ENCODE results near the gene B3GALT6.
"Not testable (repeated sequence)": the region's sequence is repeated elsewhere in the genome, so short reads cannot be mapped to it uniquely, and the experiment has no call there.

Gene B3GALT6

GRCh38 chr1:1189111-1189510, 42.9 kb upstream of the B3GALT6 start:
- TF ChIP-seq, protein P1, sequence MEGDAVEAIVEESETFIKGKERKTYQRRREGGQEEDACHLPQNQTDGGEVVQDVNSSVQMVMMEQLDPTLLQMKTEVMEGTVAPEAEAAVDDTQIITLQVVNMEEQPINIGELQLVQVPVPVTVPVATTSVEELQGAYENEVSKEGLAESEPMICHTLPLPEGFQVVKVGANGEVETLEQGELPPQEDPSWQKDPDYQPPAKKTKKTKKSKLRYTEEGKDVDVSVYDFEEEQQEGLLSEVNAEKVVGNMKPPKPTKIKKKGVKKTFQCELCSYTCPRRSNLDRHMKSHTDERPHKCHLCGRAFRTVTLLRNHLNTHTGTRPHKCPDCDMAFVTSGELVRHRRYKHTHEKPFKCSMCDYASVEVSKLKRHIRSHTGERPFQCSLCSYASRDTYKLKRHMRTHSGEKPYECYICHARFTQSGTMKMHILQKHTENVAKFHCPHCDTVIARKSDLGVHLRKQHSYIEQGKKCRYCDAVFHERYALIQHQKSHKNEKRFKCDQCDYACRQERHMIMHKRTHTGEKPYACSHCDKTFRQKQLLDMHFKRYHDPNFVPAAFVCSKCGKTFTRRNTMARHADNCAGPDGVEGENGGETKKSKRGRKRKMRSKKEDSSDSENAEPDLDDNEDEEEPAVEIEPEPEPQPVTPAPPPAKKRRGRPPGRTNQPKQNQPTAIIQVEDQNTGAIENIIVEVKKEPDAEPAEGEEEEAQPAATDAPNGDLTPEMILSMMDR (conservative IDR thresholded peaks at IDR 0.05; ENCODE audit: low read depth, low read length): no peak
- DNase-seq (ENCODE audit: low read depth): no peak
- no peak overlapping the region for H3K4me3 ChIP-seq (ENCODE audit: low read length)

DNA sequence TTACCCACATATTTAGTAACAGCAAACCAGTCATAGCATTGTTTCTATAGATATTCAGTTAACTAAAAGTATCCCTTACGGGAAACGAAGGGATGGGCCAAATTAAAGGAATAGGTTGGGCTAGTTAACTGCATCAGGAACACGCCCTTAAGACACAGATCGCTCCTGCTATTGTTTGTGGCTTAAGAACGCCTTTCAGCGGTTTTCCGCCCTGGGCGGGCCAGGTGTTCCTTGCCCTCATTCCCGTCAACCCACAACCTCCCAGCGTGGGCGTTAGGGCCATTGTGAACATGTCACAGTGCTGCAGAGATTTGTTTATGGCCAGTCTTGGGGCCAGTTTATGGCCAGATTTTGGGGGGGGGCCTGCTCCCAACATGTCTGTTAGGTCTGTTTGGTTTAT, 40.3 kb upstream of the B3GALT6 start:
- no peak overlapping the region for H3K4me3 ChIP-seq (ENCODE audit: low read length)
- no peak for DNase-seq (ENCODE audit: low read depth)
- TF ChIP-seq, protein P1 (conservative IDR thresholded peaks at IDR 0.05; ENCODE audit: low read depth, low read length): no peak

- H3K4me3 ChIP-seq (ENCODE audit: low read length): no peak overlapping the region
- TF ChIP-seq, protein P1 (conservative IDR thresholded peaks at IDR 0.05; ENCODE audit: low read depth, low read length): no peak
- no peak for DNase-seq (ENCODE audit: low read depth)
Observed at GRCh38 chr1:1194723-1195122, 37.3 kb upstream of the B3GALT6 start.

GRCh38 chr1:1195726-1196125, 36.3 kb upstream of the B3GALT6 start:
- not testable (repeated sequence) for DNase-seq (ENCODE audit: low read depth); H3K4me3 ChIP-seq (ENCODE audit: low read length)

DNA sequence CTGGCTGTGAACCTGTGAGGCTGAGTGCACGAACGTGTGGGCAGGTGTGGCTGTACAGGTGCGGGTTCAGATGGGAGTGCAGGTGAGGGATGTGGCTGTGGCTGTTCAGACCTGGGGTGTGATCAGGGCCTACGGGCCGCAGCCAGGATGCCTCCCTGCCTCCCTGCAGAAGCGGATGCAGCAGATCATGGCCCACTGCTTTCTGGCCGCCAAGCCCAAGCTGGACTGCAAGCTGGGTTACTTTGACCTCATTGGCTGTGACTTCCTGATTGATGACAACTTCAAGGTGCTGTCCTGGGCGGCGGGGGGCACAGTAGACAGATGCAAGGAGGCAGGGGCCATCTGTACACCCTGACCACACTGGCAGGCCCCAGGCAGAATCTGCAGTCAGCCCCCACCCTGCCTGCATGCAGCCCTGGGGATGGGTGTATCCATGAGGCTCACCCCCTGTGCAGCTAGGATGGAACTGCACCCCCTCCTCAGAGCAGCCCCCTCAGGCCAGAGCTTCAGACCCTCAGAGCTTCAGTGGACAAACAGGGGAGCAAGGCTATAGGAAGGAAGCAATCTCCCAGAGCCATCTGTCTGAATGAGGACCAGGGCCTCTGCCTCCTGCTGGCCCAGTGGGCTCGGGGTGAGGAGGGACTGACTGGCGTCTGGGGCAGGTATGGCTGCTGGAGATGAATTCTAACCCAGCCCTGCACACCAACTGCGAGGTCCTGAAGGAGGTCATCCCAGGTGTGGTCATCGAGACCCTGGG, 35.4 kb upstream of the B3GALT6 start:
- TF ChIP-seq, protein P1 (conservative IDR thresholded peaks at IDR 0.05; ENCODE audit: low read depth, low read length): no peak
- no peak for DNase-seq (ENCODE audit: low read depth)
- no peak overlapping the region for H3K4me3 ChIP-seq (ENCODE audit: low read length)

- no peak for DNase-seq (ENCODE audit: low read depth)
- no peak overlapping the region for H3K4me3 ChIP-seq (ENCODE audit: low read length)
- TF ChIP-seq, protein P1 (conservative IDR thresholded peaks at IDR 0.05; ENCODE audit: low read depth, low read length): no peak
Observed at GRCh38 chr1:1197188-1197500, 34.9 kb upstream of the B3GALT6 start.

GRCh38 chr1:1197551-1198422, 34.2 kb upstream of the B3GALT6 start:
- no peak overlapping the region for H3K4me3 ChIP-seq (ENCODE audit: low read length)
- DNase-seq (ENCODE audit: low read depth): no peak
- TF ChIP-seq, protein P1 (conservative IDR thresholded peaks at IDR 0.05; ENCODE audit: low read depth, low read length): no peak
